Measurements from ENCODE around the gene CDKN1A.
"Not testable (repeated sequence)": the region's sequence is repeated elsewhere in the genome, so short reads cannot be mapped to it uniquely, and the experiment has no call there.

Gene CDKN1A

GRCh38 chr6:36721369-36722140 is 43.0 kb downstream of the CDKN1A start:
- no peak for DNase-seq (ENCODE audit: low spot score)

DNA sequence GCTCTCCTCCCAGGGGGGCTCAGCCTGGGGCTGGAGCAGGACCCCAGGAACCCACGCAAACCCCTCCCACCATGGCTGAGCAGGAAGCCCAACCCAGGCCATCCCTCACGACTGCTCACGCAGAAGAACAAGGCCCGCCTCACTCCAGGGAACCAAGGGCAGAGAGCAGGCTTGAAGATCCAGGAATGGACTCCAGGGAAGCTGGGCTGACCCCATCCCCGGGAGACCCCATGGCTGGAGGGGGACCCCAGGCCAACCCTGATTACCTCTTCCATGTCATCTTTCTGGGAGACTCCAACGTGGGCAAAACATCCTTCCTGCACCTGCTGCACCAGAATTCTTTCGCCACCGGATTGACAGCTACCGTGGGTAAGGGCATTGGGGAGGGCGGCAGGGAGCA is 43.9 kb downstream of the CDKN1A start:
- DNase-seq (ENCODE audit: low spot score) = no peak

DNA sequence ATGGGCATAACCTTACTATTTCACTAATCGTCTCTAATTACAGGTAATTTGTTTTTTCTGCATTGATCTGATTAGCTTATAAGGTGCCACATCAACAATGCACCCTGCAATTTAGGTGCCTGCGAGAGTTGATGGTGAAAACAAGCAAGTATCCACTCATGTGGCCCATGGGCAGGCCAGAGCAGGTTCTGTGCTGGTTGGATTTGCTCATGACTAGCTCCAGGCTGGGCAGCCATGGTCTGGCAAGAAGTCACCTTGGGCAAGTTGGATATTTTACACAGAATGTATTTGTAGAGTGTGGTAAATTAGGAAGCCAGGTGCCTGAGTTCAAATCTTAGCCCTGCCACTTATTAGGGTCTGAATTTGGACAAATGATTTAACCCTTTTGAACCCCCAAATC is 44.4 kb downstream of the CDKN1A start:
- no peak for DNase-seq (ENCODE audit: low spot score)

DNA sequence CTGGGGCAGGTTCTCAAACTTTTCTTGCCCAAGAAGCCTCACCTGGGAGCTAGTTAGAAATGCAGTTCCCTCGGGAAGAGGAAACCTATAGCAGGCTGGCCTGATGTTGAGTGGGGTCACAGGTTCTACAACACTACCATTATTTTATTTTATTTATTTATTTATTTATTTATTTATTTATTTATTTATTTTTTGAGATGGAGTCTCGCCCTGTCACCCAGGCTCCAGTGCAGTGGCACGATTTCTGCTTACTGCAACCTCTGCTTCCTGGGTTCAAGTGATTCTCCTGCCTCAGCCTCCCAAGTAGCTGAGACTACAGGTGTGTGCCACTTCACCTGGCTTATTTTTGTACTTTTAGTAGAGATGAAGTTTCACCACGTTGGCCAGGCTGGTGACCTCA is 45.5 kb downstream of the CDKN1A start:
- not testable (repeated sequence) for DNase-seq (ENCODE audit: low spot score)

GRCh38 chr6:36724514-36725390 is 46.2 kb downstream of the CDKN1A start:
- peak; percentile 62 for DNase-seq (ENCODE audit: low spot score)

DNA sequence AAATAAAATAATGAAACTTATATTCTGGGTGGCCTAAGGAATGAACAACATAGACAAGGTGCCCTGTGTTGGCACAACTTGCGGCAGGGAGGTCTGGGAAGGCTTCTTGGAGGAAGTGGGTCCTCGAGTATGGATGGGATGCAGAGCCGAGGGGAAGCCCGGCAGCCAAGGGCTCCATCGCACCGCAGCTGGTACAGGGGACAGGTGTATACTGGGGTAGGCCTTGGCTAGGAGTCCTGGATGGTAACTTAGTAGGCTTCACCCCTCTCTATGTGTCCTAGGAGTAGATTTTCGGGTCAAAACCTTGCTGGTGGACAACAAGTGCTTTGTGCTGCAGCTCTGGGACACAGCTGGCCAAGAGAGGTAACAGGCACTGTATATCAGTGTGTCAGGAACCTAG is 47.1 kb downstream of the CDKN1A start:
- DNase-seq (ENCODE audit: low spot score) = no peak

DNA sequence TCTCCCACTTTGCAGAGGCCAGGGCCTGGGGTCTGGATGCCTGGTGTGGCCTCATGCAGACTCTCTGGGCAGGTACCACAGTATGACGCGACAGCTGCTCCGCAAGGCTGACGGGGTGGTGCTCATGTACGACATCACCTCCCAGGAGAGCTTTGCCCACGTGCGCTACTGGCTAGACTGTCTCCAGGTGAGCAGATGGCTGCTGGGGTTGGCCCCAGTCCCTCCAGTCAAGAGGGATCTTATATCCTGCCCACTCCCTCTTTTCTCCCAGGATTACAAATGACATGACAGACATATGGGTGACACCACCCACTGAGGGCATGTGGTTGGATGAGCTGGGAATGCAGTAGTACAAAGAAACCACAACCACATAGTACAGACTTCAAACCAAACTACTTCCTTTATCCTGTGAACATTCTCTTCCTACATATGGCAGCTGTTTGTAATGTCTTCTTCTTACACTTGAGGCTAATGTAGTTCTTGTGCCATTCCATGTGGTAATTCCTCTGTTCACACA is 49.0 kb downstream of the CDKN1A start:
- DNase-seq (ENCODE audit: low spot score) = peak; percentile 51

DNA sequence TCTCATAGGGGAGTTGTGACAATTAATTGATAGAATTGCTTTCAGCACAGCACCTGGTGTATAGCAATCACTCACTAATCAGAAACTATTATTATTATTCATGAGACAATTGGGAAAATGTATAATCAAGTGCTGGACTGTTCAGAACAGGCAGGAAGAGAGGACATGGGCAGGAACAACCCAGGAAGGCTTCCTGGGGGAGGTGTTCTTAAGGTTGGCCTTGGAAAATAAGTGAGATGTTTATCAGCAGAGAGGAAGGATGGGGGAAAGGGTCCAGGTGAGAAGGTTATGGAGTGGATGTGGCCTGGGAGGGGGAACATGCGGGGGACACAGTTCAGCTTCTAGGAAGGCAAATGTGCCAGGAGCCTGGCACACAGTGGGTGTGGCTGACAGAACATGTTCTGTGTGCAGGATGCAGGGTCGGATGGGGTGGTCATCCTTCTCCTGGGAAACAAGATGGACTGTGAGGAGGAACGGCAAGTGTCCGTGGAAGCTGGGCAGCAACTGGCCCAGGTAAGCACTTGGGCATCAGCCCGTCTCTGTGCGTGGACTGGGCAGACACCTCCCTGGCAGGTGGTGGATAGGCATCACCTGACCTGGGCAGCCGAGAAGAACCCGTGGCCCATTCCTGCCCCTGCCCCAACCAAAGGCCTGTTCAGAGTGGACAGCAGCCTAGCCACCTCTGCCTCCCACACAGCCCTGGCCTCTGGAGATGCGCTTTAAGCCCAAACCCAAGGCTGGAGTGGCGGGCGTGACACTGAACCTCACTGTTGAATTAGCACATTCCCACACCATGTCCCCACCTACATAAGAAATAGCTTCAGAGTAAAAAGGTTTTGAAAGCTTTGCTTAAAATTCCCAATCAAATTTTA is 50.0 kb downstream of the CDKN1A start:
- DNase-seq (ENCODE audit: low spot score) = no peak

GRCh38 chr6:36729161-36729524 is 50.6 kb downstream of the CDKN1A start:
- no peak for DNase-seq (ENCODE audit: low spot score)

- no peak for DNase-seq (ENCODE audit: low spot score)
Measured at GRCh38 chr6:36730424-36731380, 52.2 kb downstream of the CDKN1A start.

- no peak for DNase-seq (ENCODE audit: low spot score)
Measured at GRCh38 chr6:36731622-36732310, 53.3 kb downstream of the CDKN1A start.

DNA sequence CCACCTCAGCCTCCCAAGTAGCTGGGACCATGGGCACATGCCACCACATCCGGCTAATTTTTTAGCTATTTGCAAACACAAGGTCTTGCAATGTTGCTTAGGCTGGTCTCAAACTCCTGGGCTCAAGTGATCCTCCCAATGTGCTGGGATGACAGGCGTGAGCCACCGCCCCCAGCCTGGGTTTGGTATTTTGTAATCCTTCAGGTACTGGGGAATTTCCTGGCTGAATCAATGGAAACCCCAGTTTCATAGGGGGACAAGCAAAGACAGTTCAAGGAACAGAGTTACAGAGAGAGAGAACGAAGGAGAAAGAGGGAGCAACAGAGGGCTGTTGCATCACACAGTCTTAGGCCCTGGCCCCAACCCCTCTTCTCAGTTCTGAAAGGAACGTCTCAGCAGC is 54.8 kb downstream of the CDKN1A start:
- DNase-seq (ENCODE audit: low spot score) = no peak

GRCh38 chr6:36734486-36735060 is 56.1 kb downstream of the CDKN1A start:
- no peak for DNase-seq (ENCODE audit: low spot score)

DNA sequence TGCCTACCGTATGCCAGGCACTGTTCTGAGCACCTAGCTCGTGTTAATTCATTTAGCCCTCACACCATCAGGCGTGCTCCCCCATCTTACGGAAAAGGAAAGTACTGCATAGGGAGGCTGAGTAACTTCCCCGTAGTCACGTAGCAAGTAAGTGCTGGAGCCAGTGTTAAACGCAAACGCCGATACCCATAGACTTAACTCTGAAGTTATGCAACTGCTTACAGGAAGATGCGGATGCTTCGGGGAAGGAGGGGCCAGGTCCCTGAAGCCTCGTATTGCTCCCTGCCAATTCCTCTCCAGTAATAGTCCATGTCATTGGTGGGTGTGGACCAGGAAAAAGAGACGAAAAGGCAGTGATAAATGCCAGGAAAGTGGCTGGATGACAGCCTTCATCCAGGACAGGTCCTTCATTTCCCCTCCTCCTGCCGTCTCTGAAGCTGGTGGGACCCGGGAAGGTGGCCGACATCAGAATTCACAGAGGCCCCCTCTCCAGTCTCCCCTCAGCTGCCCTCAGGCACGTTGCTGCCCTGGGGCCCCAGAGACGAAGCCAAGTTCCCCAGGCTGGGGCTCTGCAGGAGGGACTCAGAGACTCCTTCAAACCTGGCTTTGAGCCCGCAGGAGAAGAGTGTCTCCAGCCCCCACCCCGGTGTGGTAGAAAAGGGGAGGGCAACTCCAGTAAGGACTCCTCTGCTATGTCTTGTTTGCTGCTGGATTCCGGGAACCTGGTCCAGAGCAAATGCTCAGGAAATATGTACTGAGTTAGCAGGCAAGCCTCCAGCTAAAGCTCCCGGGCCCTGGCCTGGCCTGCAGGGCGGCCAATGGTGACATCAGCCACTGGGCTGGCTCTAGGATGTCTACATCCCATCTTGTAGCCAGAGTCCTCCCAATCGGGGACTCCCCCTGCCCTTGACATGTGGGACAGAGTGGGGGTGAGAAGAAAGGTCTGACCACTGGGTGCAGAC is 56.9 kb downstream of the CDKN1A start:
- no peak for DNase-seq (ENCODE audit: low spot score)

Measured in SW480 (cell line).